Fibroblast of the conjunctiva (primary cell): ENCODE measurements around the gene PCDHGB4.
A peak's percentile ranks its signal among the peaks of the same experiment; 100 is the strongest.
"Not testable (repeated sequence)": the region's sequence is repeated elsewhere in the genome, so short reads cannot be mapped to it uniquely, and the experiment has no call there.

Experiments used
- DNase-seq: peaks from one replicate; pipeline ENCODE4 v3.0.0-alpha.2; 2010; ENCODE audit warnings: low read depth

The PCDHGB4 gene

DNA sequence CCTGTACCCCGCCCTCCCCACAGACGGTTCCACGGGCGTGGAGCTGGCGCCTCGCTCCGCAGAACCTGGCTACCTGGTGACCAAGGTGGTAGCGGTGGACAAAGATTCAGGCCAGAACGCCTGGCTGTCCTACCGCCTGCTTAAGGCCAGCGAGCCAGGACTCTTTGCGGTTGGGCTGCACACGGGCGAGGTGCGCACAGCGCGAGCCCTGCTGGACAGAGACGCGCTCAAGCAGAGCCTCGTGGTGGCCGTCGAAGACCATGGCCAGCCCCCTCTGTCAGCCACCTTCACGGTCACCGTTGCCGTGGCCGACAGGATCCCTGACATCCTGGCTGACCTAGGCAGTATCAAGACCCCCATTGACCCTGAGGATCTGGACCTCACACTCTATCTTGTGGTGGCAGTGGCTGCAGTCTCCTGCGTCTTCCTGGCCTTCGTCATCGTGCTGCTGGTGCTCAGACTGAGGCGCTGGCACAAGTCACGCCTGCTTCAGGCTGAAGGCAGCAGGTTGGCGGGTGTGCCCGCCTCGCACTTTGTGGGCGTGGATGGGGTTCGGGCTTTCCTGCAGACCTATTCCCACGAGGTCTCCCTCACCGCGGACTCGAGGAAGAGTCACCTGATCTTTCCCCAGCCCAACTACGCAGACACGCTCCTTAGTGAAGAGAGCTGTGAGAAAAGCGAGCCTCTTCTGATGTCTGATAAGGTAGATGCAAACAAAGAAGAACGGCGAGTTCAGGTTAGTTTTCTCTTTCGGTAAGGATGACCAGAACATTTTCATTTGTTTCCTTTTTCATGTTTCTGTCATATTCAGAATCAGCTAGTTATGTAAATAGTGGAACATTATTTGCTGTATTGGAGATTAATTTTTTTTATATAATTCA is 21.2 kb upstream of the PCDHGB4 start:
- no peak for DNase-seq

- DNase-seq, result no peak
Measured at GRCh38 chr5:141369994-141370848, 17.3 kb upstream of the PCDHGB4 start, which contains the start of gene PCDHGB3. Gene PCDHGB3 (plus strand): TSS chr5:141370242. CDS start chr5:141370395, 153 bp downstream.

- DNase-seq, result no peak
Measured at GRCh38 chr5:141371572-141372475, 15.7 kb upstream of the PCDHGB4 start.

GRCh38 chr5:141373673-141374317 is 13.7 kb upstream of the PCDHGB4 start, which contains the start of gene PCDHGA6:
Gene PCDHGA6 (plus strand): TSS chr5:141373891. CDS start chr5:141374084, 193 bp downstream.
- DNase-seq, result no peak

DNA sequence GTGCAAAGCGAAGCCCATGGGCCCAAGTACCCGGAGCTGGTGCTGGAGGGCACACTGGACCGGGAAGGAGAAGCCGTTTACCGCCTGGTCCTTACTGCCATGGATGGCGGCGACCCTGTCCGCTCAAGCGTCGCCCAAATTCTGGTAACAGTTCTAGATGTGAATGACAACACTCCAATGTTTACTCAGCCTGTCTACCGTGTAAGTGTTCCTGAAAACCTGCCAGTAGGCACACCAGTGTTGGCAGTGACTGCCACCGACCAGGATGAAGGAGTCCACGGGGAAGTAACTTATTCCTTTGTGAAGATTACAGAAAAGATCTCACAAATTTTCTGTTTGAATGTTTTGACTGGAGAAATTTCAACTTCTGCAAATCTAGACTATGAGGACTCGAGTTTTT is 12.9 kb upstream of the PCDHGB4 start:
- no peak for DNase-seq

DNA sequence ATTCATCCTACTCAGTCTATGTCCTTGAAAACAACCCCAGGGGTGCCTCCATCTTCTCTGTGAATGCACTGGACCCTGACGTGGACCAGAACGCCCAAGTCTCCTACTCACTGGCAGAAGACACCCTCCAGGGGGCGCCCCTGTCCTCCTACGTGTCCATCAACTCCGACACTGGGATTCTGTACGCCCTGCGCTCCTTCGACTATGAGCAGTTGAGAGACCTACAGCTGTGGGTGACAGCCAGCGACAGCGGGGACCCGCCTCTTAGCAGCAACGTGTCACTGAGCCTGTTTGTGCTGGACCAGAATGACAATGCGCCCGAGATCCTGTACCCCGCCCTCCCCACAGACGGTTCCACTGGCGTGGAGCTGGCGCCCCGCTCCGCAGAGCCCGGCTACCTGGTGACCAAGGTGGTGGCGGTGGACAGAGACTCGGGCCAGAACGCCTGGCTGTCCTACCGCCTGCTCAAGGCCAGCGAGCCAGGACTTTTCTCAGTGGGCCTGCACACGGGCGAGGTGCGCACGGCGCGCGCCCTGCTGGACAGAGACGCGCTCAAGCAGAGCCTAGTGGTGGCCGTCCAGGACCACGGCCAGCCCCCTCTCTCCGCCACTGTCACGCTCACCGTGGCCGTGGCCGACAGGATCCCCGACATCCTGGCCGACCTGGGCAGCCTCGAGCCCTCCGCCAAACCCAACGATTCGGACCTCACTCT is 11.9 kb upstream of the PCDHGB4 start:
- DNase-seq, result not testable (repeated sequence)

GRCh38 chr5:141382469-141383294 is 4.8 kb upstream of the PCDHGB4 start, which contains the start of gene PCDHGA7:
Gene PCDHGA7 (plus strand): TSS chr5:141382742. CDS start chr5:141382900, 158 bp downstream.
- DNase-seq, result peak; percentile 14

- no peak for DNase-seq
Measured at GRCh38 chr5:141383345-141383744, 4.2 kb upstream of the PCDHGB4 start.

DNA sequence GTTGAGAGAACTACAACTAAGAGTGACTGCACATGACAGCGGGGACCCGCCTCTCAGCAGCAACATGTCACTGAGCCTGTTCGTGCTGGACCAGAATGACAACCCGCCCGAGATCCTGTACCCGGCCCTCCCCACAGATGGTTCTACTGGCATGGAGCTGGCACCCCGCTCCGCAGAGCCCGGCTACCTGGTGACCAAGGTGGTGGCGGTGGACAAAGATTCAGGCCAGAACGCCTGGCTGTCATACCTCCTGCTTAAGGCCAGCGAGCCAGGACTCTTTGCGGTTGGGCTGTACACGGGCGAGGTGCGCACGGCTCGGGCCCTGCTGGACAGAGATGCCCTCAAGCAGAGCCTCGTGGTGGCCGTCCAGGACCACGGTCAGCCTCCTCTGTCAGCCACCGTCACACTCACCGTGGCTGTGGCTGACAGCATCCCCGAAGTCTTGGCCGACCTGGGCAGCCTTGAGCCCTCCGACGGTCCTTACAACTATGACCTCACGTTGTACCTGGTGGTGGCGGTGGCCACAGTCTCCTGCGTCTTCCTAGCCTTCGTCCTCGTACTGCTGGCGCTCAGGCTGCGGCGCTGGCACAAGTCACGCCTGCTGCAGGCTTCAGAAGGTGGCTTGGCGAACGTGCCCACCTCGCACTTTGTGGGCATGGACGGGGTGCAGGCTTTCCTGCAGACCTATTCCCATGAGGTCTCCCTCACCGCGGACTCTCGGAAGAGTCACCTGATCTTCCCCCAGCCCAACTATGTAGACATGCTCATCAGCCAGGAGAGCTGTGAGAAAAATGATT is 2.8 kb upstream of the PCDHGB4 start:
- no peak for DNase-seq

- no peak for DNase-seq
Measured at GRCh38 chr5:141388661-141389060, 1.2 kb downstream of the PCDHGB4 start.

- no peak for DNase-seq
Measured at GRCh38 chr5:141389153-141390042, 1.9 kb downstream of the PCDHGB4 start.

DNA sequence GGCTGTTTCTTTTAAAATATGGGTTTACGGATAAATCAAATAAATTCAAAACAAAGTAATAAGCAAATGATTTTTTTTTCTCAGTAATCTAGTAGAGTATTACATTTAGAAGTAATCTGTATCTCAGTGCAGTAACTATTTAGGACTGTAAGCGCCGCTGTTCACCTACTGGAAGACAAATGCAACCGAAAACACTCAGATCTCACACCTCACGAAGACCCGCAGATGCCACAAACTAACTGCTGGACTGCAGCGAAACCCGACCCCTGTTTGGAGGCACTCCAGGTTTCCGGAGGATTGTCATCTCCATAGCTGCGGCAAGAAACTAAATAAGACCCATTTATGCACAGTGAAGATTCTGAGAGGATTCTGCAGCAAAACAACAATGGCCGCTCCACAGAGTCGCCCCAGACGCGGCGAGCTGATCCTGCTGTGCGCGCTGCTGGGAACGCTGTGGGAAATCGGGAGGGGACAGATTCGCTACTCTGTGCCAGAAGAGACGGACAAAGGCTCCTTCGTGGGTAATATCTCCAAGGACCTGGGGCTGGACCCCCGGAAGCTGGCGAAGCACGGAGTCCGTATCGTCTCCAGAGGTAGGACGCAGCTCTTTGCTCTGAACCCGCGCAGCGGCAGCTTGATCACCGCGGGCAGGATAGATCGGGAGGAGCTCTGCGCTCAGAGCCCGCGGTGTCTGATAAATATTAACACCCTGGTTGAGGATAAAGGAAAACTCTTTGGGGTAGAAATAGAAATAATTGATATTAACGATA is 5.1 kb downstream of the PCDHGB4 start, which contains the start of gene PCDHGA8:
Gene PCDHGA8, plus strand, starts transcription at position 205 of the 770 bp plus-strand sequence. Its CDS starts 181 bp downstream, at position 386.
- no peak for DNase-seq

- no peak for DNase-seq
Measured at GRCh38 chr5:141393267-141393666, 5.8 kb downstream of the PCDHGB4 start.

- not testable (repeated sequence) for DNase-seq
Measured at GRCh38 chr5:141394401-141395187, 7.1 kb downstream of the PCDHGB4 start.

DNA sequence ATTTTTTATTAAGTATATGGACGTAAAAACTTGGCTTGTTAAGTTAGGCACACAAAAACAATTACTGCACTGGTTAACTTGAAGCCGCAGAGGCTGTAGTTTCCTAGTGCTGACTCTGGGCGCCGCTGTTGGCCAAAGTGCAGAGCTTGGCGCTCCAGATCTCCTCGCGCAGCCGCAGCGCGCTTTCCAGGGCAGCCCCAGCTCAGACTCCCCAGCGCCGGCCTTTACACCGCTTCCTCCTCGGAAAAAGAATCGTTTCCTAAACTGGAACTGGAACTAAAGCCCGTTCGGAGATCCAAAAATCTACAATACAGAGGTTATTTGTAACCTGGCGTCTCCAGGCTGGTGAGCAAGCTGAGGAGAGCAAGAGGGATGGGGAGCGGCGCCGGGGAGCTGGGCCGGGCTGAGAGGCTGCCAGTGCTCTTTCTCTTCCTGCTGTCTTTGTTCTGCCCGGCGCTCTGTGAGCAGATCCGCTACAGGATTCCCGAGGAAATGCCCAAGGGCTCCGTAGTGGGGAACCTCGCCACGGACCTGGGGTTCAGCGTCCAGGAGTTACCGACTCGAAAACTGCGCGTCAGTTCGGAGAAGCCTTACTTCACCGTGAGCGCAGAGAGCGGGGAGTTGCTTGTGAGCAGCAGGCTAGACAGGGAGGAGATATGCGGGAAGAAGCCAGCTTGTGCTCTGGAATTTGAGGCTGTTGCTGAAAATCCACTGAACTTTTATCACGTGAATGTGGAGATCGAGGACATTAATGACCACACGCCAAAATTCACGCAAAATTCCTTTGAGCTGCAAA is 10.5 kb downstream of the PCDHGB4 start, which contains the start of gene PCDHGB5:
Gene PCDHGB5, plus strand, starts transcription at position 192 of the 796 bp plus-strand sequence. Its CDS starts 181 bp downstream, at position 373.
- DNase-seq, result not testable (repeated sequence)
